HCT116 (cell line): ENCODE results near the gene PNPLA2. TPM values are rescaled to one million over a fixed set of nuclear protein-coding genes. Genes with fewer than 3 reads are reported as not detected.

ENCODE experiments used
- ATAC-seq: fragments of 200-7000 bp; cut with Tn5 transposase; 2 replicates; pipeline ENCODE4 v1.9.1; 2020; ENCODE audit warnings: mild to moderate bottlenecking, moderate library complexity
- BruUV-seq: library from RNA; stranded (reverse); fragments of 400-500 nt; replicated peaks from 2 replicates; lab custom pipeline; 2021; lab: Mats Ljungman, UMichigan
- CTCF ChIA-PET: fragments of 300-600 bp; sonication (Branson Sonifier 250); formaldehyde crosslinking; loops from one replicate; lab custom pipeline; 2021; ENCODE audit warnings: antibody characterized with exemption; lab: Charles Lee
- POLR2A ChIA-PET: fragments of 300-600, 350-600 bp; sonication (Branson Sonifier 250); formaldehyde crosslinking; loops from one replicate; lab custom pipeline; 2021; ENCODE audit warnings: antibody characterized with exemption; lab: Charles Lee
- RAD21 ChIA-PET, 2 experiments: fragments of 300-600 bp; sonication (Branson Sonifier 250); formaldehyde crosslinking; loops; one replicate each; lab custom pipeline; 2023; ENCODE audit warnings: low total read pairs in 2 of 2; ENCODE audit not compliant: uncharacterized antibody in 2 of 2, unreplicated experiment in 2 of 2, low non-redundant PET in 1 of 2; lab: Charles Lee
- DNase-seq: peaks from one replicate; pipeline ENCODE4 v3.0.0-alpha.2; 2010; ENCODE audit warnings: low read depth, low spot score
- H2AFZ ChIP-seq: fragments of 200-600 bp; shearing (Covaris generic), sonication (generic); 2 replicates; pipeline ENCODE4 v1.6.1; 2017; ENCODE audit warnings: low read depth, mixed run types, mixed read lengths, antibody characterized with exemption, low read length; ENCODE audit not compliant: poor library complexity, severe bottlenecking
- H3K27ac ChIP-seq: 2 replicates; pipeline ENCODE4 v1.5.1; 2012; ENCODE audit warnings: low read depth, low read length
- H3K27me3 ChIP-seq: fragments of 200-600 bp; sonication (generic); 2 replicates; pipeline ENCODE4 v1.6.1; 2016; ENCODE audit warnings: mixed run types, low read length, mixed read lengths; ENCODE audit not compliant: insufficient read depth
- H3K36me3 ChIP-seq, 2 experiments: fragments of 200-500 bp in 1 of 2; fragments of 200-600 bp in 1 of 2; sonication (Bioruptor generic) in 1 of 2; sonication (generic) in 1 of 2; 2 replicates each; pipeline versions ENCODE4 v1.5.1 to v1.6.1; 2014 to 2016; ENCODE audit warnings: low read length in 2 of 2, inconsistent platforms in 1 of 2, mixed read lengths in 1 of 2, mixed run types in 1 of 2; ENCODE audit not compliant: insufficient read depth in 2 of 2, control insufficient read depth in 1 of 2
- H3K4me1 ChIP-seq, 2 experiments: fragments of 200-600 bp in 1 of 2; sonication (generic) in 1 of 2; 2 replicates each; pipeline versions ENCODE4 v1.5.1 to v1.6.1; 2012 to 2017; ENCODE audit warnings: low read length in 2 of 2, inconsistent platforms in 1 of 2, mild to moderate bottlenecking in 1 of 2, mixed read lengths in 1 of 2, mixed run types in 1 of 2, moderate library complexity in 1 of 2; ENCODE audit not compliant: insufficient read depth in 2 of 2, control insufficient read depth in 1 of 2
- H3K4me2 ChIP-seq: fragments of 200-600 bp; sonication (generic); 2 replicates; pipeline ENCODE4 v1.6.1; 2017; ENCODE audit warnings: mixed run types, low read length, mixed read lengths
- H3K4me3 ChIP-seq, 2 experiments: fragments of 200-600 bp in 1 of 2; sonication (generic) in 1 of 2; replicated peaks in 1 of 2; 2 replicates each; pipeline ENCODE4 v1.5.1; 2011 to 2016; ENCODE audit warnings: low read length in 2 of 2, control low read depth in 1 of 2, low read depth in 1 of 2, mild to moderate bottlenecking in 1 of 2, mixed read lengths in 1 of 2, mixed run types in 1 of 2
- H3K79me2 ChIP-seq: fragments of 200-600 bp; sonication (generic); 2 replicates; pipeline ENCODE4 v1.6.1; 2017; ENCODE audit warnings: mild to moderate bottlenecking, mixed run types, low read length, moderate library complexity, mixed read lengths; ENCODE audit not compliant: insufficient read depth
- H3K9ac ChIP-seq: fragments of 200-600 bp; sonication (generic); 2 replicates; pipeline ENCODE4 v1.6.1; 2016; ENCODE audit warnings: low read length, mixed read lengths
- H3K9me2 ChIP-seq: fragments of 200-600 bp; sonication (generic), shearing (Covaris generic); 2 replicates; pipeline ENCODE4 v1.6.1; 2017; ENCODE audit warnings: mixed run types, mild to moderate bottlenecking, moderate library complexity; ENCODE audit not compliant: insufficient read depth
- H3K9me3 ChIP-seq, 2 experiments: fragments of 200-500 bp in 1 of 2; fragments of 200-600 bp in 1 of 2; sonication (Bioruptor generic) in 1 of 2; sonication (generic) in 1 of 2; 2 replicates each; pipeline ENCODE4 v1.6.1; 2014 to 2017; ENCODE audit warnings: low read length in 2 of 2, mixed read lengths in 2 of 2, inconsistent platforms in 1 of 2, low read depth in 1 of 2, mild to moderate bottlenecking in 1 of 2, mixed run types in 1 of 2, moderate library complexity in 1 of 2; ENCODE audit not compliant: control insufficient read depth in 1 of 2, insufficient read depth in 1 of 2
- H4K20me1 ChIP-seq: fragments of 200-600 bp; sonication (generic), shearing (Covaris generic); 2 replicates; pipeline ENCODE4 v1.6.1; 2017; ENCODE audit warnings: mixed run types, mild to moderate bottlenecking, moderate library complexity; ENCODE audit not compliant: insufficient read depth
- CEBPB ChIP-seq: IDR thresholded peaks from 2 replicates; pipeline ENCODE4 v1.6.1; 2012; ENCODE audit warnings: low read depth
- ELF1 ChIP-seq: IDR thresholded peaks from 2 replicates; pipeline ENCODE4 v1.6.1; 2012; ENCODE audit warnings: low read depth, borderline replicate concordance
- EZH2phosphoT487 ChIP-seq: fragments of 200-600 bp; IDR thresholded peaks from 2 replicates; pipeline ENCODE4 v1.6.1; 2018; ENCODE audit warnings: antibody characterized with exemption, borderline replicate concordance
- FOSL1 ChIP-seq: IDR thresholded peaks from 2 replicates; pipeline ENCODE4 v1.6.1; 2012; ENCODE audit warnings: low read depth
- JUND ChIP-seq: IDR thresholded peaks from 2 replicates; pipeline ENCODE4 v1.6.1; 2012
- POLR2A ChIP-seq: IDR thresholded peaks from 2 replicates; pipeline ENCODE4 v1.7.0; 2011; ENCODE audit warnings: borderline replicate concordance; ENCODE audit not compliant: insufficient read depth, insufficient read length; ENCODE audit errors: extremely low read depth
- POLR2AphosphoS5 ChIP-seq: IDR thresholded peaks from 2 replicates; pipeline ENCODE4 v1.6.1; 2011; ENCODE audit warnings: mild to moderate bottlenecking, low read depth, low read length, moderate library complexity
- SIN3A ChIP-seq: IDR thresholded peaks from 2 replicates; pipeline ENCODE4 v1.6.1; 2012; ENCODE audit warnings: low read depth
- SP1 ChIP-seq: IDR thresholded peaks from 2 replicates; pipeline ENCODE4 v1.6.1; 2012; ENCODE audit warnings: low read depth
- SRF ChIP-seq: IDR thresholded peaks from 2 replicates; pipeline ENCODE4 v1.6.1; 2012; ENCODE audit warnings: low read depth
- TCF7L2 ChIP-seq: IDR thresholded peaks from 2 replicates; pipeline ENCODE4 v1.7.0; 2011; ENCODE audit warnings: borderline replicate concordance, inconsistent platforms; ENCODE audit not compliant: insufficient read depth, insufficient read length; ENCODE audit errors: extremely low read depth
- YY1 ChIP-seq: IDR thresholded peaks from 2 replicates; pipeline ENCODE4 v1.6.1; 2011; ENCODE audit warnings: low read length, low read depth, moderate library complexity, mild to moderate bottlenecking; ENCODE audit not compliant: insufficient replicate concordance; ENCODE audit errors: extremely low read depth
- ZFX ChIP-seq: fragments of 450-650 bp; IDR thresholded peaks from 2 replicates; pipeline ENCODE4 v1.6.1; 2017
- intact Hi-C: fragments of 100-400 bp; cut with micrococcal nuclease; formaldehyde crosslinking; loops from 2 replicates; pipeline ENCODE4 v1.10.0; 2022
- total RNA-seq: library from RNA; stranded (reverse); gene quantifications from one replicate; pipeline ENCODE4 v1.2.1, GENCODE V29; 2021; ENCODE audit not compliant: unreplicated experiment
- TF ChIP-seq, protein P1 (sequence below): IDR thresholded peaks from 2 replicates; pipeline ENCODE4 v1.6.1; 2011; ENCODE audit warnings: mild to moderate bottlenecking, low read length, moderate library complexity; ENCODE audit not compliant: insufficient replicate concordance; ENCODE audit errors: extremely low read depth

The PNPLA2 gene
- total RNA-seq, 1 experiment from 2014 or later: 124 TPM

DNA sequence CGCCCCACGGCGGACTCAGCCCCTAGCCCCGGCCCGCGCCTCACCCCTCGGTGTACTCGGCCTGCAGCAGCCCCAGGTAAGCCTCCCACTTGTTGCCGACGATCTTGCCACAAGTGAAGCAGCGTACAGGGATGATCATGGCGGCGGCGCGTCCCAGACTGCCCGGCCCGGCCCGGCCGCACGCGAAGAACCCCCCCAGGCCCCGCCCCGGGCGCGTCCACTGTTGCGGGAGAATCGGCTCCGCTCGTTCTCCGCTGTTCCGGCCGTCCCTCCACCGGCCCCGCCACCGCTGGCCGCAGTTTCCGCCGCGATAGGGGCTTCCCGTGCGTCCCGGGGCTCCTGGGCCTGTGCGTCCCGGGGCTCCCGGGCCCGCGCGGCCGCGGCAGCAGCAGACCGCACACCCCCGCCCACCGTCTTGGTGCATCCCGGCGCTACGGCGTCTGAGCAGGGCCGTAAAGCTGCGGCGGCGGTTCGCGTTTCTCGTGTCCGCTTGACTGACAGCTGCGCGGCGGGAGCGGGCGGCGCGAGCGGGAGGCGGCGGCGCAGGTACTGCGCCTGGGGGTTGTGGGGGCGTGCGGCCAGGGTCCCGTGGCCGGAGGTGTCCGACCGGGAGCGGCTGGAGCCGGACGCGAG, 23.8 kb downstream of the PNPLA2 start, which contains the start of the genes POLR2L and TSPAN4:
Gene POLR2L (minus strand): TSS at position 160 of the 633 bp plus-strand sequence. CDS start 21 bp downstream, at position 139.
Gene TSPAN4 (plus strand): TSS at position 483 of the 633 bp plus-strand sequence. CDS start 7,453 bp downstream, outside the sequence.
- ChIA-PET RAD21 (no interaction called here), CTCF (interaction anchor here (1.3 kb wide), 1 partner anchor 14 kb away, joined by 7 read pairs; no protein-coding TSS in a partner anchor), POLR2A (interaction anchor here (0.7 to 2.5 kb wide), 5 partner anchors 11 to 231 kb away, joined by 3 to 14 read pairs (median 3); partner anchors contain the start of gene PNPLA2)
- peaks cover 3 to 30% of the 10 kb centered on the region in 2 experiments; a peak in 3 of 4 replicates for H3K36me3 ChIP-seq
- H3K27me3 ChIP-seq: no peaks in the 10 kb centered on the region
- peak within 1 kb of the TSS; percentile 97 for H3K27ac ChIP-seq
- peaks cover 42 to 71% of the 10 kb centered on the region in 2 experiments for H3K4me1 ChIP-seq
- no peaks in the 10 kb centered on the region for H3K9me2 ChIP-seq
- H4K20me1 ChIP-seq: peaks cover 17% of the 10 kb centered on the region; the same call in 1 of the 2 replicates
- intact Hi-C loops: loop anchor here (5.0 kb wide), 1 partner anchor 35 kb away; the partner anchor contains the start of genes PIDD1 and RPLP2
- DNase-seq (peak; percentile 74), ATAC-seq (peak; percentile 33)
- TF ChIP-seq, protein P1, sequence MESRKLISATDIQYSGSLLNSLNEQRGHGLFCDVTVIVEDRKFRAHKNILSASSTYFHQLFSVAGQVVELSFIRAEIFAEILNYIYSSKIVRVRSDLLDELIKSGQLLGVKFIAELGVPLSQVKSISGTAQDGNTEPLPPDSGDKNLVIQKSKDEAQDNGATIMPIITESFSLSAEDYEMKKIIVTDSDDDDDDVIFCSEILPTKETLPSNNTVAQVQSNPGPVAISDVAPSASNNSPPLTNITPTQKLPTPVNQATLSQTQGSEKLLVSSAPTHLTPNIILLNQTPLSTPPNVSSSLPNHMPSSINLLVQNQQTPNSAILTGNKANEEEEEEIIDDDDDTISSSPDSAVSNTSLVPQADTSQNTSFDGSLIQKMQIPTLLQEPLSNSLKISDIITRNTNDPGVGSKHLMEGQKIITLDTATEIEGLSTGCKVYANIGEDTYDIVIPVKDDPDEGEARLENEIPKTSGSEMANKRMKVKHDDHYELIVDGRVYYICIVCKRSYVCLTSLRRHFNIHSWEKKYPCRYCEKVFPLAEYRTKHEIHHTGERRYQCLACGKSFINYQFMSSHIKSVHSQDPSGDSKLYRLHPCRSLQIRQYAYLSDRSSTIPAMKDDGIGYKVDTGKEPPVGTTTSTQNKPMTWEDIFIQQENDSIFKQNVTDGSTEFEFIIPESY: peak; percentile 84
- TF ChIP-seq JUND (no peak), POLR2AphosphoS5 (peak; percentile 100), SRF (no peak), ZFX (peak; percentile 76; the same call in 1 of the 2 replicates), ELF1 (no peak), CEBPB (no peak), EZH2phosphoT487 (no peak), YY1 (peak; percentile 82), SIN3A (no peak), FOSL1 (no peak), POLR2A (peak; percentile 96), SP1 (no peak), TCF7L2 (no peak)
- peak within 1 kb of the TSS; percentile 92 for H3K4me2 ChIP-seq
- peak within 1 kb of the TSS; percentile 99 for H3K9ac ChIP-seq
- H2AFZ ChIP-seq: no peak within 1 kb of the TSS
- peaks cover 60% of the 10 kb centered on the region for H3K79me2 ChIP-seq
- H3K4me3 ChIP-seq: peak within 1 kb of the TSS; percentile 66 to 98
- H3K9me3 ChIP-seq: no peaks in the 10 kb centered on the region
- no TSS peak for BruUV-seq
